ENCODE data around the gene SLC22A23.
"Not testable (repeated sequence)": the region's sequence is repeated elsewhere in the genome, so short reads cannot be mapped to it uniquely, and the experiment has no call there.

SLC22A23 gene

DNA sequence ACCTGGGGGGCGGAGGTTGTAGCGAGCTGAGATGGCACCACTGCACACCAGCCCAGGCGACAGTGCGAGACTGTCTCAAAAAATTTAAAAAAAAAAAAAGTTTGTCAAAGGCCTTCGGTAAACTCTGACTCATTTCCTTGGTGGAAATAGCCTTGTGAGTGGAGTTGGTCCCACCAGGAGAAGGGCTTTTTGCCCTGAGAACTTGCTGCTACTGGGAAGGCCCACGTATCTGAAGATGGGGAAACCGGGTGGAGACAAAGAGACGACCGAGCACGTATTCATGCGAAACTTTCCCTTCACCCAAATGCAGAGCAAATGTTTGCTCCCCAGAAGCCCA, 51.7 kb downstream of the SLC22A23 start:
- DNase-seq (ENCODE audit: low spot score): no peak

GRCh38 chr6:3403238-3404173, 53.3 kb downstream of the SLC22A23 start:
- no peak for DNase-seq (ENCODE audit: low spot score)

DNA sequence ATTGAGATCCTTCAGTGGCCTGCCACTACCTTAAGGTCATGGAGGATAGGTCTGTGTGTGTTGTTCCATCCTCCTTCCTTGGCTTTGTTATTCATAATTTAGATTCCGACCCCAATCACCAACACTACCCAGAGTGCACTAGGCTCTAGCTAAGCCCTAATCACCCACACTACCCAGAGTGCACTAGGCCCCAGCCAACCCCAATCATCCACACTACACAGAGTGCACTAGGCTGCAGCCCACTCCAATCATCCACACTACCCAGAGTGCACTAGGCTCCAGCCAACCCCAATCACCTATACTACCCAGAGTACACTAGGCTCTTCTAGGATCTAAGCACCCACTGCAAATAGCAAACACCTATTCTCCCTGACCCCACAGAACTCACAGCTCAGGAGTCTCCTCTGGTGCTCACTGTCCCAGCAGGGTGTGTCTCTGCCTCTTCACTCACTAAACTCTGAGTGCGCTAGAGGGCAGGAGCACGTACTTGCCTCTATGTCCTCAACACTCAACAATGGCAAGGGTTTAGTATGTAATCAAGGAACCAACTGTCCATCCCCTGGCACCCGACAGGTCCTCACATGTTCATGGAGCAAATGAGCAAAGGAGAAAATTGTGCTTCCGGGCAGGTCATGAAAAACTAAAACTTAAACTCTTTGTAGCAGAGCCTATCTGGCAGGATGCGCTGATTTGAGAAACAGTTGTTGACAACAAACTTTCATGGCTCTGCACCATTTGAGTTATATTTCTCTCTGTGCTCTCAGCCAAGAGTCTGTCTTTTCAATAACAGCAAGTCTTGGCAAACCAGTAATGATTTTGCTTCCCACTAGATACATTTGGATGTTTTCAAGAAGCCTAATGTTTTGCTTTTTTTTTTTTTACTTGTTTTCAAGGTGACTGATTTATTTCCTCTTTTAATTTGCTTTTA, 54.3 kb downstream of the SLC22A23 start:
- no peak for DNase-seq (ENCODE audit: low spot score)

DNA sequence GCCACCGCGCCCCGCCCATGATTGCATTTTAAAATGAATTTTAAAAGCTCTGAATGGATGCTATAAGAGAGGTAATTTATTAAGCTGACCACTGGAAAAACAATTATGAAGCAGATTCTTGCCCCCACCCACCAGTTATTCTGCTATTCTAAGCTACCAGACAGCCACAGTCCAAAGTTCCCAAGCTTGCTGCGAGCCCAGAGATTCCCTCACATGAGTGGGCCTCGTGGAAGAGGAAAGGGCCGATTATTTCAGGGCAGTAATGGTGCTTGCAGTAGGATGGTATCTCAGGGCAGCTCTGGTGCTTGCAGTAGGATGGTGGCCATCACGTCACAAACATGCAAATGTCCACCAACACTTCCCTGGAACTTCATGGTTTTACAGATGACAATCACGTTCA, 56.7 kb downstream of the SLC22A23 start:
- DNase-seq (ENCODE audit: low spot score): no peak

GRCh38 chr6:3398755-3399696, 57.8 kb downstream of the SLC22A23 start:
- DNase-seq (ENCODE audit: low spot score): no peak

DNA sequence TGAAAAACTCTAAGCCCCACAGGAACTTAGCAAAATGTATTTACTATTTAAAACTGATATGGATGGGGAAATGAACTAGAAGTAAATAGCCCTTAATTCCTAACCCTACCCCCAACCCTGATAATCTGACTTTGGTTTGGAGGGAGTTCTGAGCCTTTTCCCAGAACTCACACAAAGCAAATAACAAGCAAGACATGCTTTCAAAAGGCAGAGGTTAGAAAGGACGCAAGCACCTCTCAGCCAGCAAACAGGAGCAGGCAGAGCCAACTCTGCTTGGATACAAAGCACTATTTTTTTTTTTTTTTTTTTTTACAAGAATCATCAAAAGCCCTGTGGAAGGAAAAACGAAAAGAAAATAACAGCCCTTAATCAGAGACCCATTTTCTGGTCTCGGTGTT, 58.7 kb downstream of the SLC22A23 start:
- DNase-seq (ENCODE audit: low spot score): peak; percentile 62

GRCh38 chr6:3397229-3398164, 59.4 kb downstream of the SLC22A23 start:
- no peak for DNase-seq (ENCODE audit: low spot score)

DNA sequence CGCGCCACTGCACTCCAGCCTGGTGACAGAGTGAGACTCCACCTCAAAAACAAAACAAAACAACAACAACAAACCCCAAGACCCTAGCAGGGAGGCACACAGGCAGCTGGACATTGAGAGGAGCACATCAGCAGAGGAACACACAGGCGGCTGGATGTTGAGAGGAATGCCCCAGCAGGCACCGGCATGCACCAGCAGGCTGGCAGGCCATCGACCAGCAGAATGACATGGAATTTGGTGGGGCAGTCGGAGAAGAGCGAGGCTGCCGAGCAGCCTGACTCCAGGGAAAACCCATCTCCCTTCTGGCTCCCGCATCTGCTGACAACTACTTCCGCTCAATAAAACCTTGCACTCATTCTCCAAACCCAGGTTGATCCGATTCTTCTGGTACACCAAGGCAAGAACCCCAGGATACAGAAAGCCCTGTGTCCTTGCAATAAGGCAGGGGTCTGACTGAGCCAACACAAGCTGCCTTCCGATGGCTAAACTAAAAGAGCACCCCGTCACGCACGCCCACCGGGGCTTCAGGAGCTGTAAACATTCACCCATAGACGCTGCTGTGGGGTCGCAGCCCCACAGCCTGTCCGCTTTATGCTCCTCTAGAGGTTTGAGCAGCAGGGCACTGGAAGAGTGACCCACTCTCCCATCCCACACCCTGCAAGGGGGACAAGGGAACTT, 60.2 kb downstream of the SLC22A23 start:
- no peak for DNase-seq (ENCODE audit: low spot score)

GRCh38 chr6:3394671-3395070, 62.2 kb downstream of the SLC22A23 start:
- no peak for DNase-seq (ENCODE audit: low spot score)

GRCh38 chr6:3393836-3394202, 63.0 kb downstream of the SLC22A23 start:
- no peak for DNase-seq (ENCODE audit: low spot score)

- DNase-seq (ENCODE audit: low spot score): no peak
Measured at GRCh38 chr6:3392930-3393835, 63.7 kb downstream of the SLC22A23 start.

GRCh38 chr6:3391902-3392458, 64.9 kb downstream of the SLC22A23 start:
- no peak for DNase-seq (ENCODE audit: low spot score)

GRCh38 chr6:3390698-3391097, 66.2 kb downstream of the SLC22A23 start:
- peak; percentile 74 for DNase-seq (ENCODE audit: low spot score)

DNA sequence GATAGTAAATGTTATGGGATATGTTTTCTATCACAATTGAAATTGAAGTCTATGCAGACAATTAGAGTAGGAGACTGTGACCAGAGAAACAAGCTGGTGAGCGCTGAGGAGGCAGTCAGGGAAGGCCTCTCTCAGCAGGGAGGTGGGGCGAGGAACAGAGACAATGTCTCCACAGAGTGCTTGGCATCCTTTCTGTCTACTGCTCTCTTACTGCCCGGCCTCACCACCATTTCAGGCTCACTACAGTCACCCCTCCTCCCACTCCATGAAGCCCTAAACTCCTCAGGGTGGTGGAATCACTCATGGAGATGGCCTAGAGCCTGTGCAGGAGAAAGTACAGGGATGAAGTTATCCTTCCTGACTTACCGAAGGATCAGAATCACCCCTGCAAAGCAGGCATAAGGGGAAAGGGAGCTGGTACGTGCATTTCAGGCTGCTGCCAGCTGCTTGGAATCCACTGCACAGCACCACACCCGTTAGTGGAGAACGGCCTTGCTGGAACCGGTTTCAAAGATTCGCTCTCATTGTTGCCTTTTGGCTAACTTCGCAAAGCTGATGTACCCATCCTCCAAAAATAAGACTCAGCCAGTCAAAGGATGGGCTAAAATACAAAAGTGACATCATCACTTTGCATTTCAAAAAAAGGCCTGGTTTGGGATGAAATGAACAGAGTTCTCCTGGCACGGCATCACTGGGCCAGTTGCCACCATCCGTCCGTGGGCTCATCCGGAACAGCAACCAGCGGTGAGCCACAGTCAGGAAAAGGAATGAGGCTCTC, 67.3 kb downstream of the SLC22A23 start:
- peak; percentile 80 for DNase-seq (ENCODE audit: low spot score)

GRCh38 chr6:3388786-3389185, 68.1 kb downstream of the SLC22A23 start:
- DNase-seq (ENCODE audit: low spot score): no peak

DNA sequence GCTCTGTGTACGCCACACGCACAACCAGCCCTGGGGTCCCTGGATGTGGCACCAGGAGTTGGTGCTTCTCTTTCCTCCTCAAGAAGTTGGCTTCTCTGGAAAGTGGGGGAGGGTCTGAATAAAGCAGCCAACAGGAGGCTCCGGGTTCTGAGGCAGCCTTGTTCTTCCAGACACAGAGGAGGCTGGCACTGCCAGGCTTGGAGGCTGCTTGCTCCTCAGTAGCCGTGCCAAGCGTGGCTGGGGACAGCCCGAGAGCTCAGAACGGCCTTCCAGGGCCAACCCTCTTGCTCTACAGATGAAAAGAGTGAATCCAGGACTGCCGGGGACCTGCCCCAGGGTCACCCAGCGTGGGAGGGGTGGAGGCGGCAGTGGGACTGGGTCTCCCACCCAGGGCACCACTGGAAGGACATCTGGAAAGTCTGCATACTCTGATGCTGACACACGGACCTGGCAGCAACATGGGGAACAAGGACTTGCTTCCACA, 70.4 kb downstream of the SLC22A23 start:
- peak; percentile 99 for DNase-seq (ENCODE audit: low spot score)

- peak; percentile 97 for DNase-seq (ENCODE audit: low spot score)
Measured at GRCh38 chr6:3385660-3386151, 71.1 kb downstream of the SLC22A23 start.

DNA sequence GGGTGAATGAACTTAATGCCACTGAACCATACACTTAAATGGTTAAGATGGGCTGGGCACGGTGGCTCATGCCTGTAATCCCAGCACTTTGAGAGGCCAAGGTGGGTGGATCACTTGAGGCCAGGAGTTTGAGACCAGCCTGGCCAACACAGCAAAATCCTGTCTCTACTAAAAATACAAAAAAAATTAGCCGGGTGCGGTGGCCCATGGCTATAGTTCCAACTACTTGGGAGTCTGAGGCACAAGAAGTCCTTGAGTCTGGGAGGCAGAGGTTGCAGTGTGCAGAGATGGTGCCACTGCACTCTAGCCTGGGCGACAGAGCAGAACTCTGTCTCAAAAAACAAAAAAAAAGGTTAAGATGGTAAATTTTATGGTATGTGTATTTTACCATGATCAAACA, 71.7 kb downstream of the SLC22A23 start:
- not testable (repeated sequence) for DNase-seq (ENCODE audit: low spot score)

Data from globus pallidus (tissue), 1 donor.